ENCODE measurements around the gene IRF5.

Gene IRF5

GRCh38 chr7:128937647-128938543, at the start of gene IRF5:
TSS of gene IRF5 (plus strand) at chr7:128937927. CDS start at chr7:128942082, 4,155 bp downstream.
- DNase-seq = peak in 1 of 2 experiments; percentile 26

GRCh38 chr7:128888039-128888755, 49.5 kb upstream of the IRF5 start:
- DNase-seq = no peak

DNA sequence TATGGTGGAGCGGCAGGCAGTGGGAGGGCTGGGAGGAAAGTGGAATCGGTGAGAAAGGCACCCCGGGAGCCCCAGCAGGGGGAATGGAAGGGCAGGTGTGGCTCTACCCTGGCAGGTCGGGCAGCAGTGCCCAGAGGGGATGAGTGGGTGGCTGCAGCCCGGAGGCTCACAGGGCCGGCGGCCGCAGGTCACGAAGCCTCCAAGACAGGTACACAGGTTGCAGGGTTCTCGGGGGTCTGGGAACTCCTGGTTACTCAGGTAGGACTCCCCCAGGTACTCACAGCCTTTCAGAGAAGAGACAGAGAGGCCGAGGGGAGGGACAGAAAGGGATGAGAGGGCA, 49.0 kb upstream of the IRF5 start:
- DNase-seq = no peak

DNA sequence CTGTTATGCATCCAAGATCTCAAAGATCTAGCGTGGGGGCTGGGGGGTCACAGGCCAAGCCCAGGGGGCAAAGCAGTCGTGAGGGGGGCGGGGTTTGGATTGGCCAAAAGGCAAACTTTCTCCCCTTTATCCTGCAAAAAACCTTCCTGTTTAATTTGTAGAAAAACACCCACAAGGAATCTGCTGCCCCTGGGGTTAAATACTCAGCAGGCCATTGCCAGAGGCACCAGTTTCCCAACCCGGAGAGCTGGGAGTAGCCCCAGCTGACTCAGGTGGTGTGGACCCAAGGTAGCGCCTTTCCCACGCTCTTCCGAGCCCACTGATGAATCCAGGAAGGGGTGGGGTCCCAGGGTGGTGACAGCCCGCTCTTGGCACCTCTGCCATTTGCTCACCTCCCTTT, 48.6 kb upstream of the IRF5 start:
- DNase-seq = no peak

GRCh38 chr7:128890306-128891109, 47.2 kb upstream of the IRF5 start:
- DNase-seq = no peak

GRCh38 chr7:128891110-128891941, 46.4 kb upstream of the IRF5 start:
- DNase-seq = no peak

- no peak for DNase-seq
Observed at GRCh38 chr7:128891942-128892269, 45.8 kb upstream of the IRF5 start.

DNA sequence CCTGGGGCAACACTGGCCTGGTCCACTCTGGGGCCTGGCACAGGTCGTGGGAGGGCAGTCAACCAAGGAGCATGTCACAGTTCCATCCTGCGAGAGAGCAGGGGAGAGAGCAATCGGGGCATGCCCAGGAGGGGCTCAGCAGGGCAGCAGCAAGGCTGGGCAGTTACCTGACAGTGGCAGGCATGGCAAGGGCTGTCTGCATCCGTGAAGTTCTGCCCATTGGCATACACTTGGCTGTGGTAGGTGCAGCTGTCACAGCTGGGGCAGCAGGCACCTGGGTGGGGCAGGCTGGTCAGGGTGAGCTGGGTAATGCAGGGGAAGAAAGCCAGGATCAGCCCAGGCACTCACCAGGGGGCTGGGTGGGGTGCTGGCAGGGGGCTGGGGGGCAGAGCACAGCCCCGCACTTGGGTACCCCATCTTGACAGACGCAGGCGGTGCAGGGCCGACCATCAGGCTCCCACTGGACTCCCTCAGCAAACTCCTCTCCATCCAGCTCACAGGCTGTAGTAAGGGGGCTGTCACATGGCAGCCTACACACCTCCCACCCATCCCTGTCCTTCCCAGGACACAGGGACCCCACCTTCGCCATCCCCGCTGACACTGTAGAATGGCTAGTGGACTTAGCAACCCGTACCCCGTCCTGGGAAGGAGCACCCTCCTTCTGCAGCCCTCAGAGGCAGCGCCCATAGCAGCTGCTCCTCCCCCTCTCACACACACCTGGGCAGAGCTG, 45.0 kb upstream of the IRF5 start:
- DNase-seq = no peak

GRCh38 chr7:128893251-128894100, 44.3 kb upstream of the IRF5 start:
- DNase-seq = no peak

DNA sequence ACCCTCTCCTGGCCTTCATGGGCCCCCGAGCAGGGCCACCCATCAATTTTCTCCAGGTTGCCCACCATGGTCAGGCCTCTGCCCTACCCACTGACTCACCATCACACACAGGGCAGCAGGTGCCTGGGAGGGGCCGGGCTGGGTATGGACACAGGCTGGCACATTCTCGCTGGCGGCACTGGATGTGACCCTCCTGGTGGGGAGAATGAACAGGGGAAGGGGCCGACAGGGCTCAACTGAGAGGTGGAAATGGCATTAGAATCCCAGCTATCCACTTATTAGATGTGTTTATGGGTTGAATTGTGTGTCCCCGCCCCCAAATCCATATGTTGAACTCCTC, 43.7 kb upstream of the IRF5 start:
- no peak for DNase-seq

DNA sequence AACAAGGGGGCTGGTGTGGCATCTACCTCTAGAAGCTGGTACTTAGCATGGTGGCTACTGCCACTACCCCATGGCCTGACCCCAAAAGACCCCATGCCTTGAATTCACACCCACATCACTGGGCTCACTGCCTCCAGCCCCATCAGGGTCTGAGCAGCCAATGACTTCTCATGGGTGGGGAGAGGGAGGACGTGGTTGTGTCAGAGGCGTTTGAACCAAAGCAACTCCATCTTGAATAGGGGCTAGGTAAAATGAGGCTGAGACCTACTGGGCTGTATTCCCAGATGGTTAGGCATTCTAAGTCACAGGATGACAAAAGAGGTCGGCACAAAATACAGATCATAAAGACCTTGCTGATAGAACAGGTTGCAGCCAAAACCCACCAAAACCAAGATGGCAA, 42.4 kb upstream of the IRF5 start:
- no peak for DNase-seq

- no peak for DNase-seq
Observed at GRCh38 chr7:128899392-128899791, 38.3 kb upstream of the IRF5 start.

DNA sequence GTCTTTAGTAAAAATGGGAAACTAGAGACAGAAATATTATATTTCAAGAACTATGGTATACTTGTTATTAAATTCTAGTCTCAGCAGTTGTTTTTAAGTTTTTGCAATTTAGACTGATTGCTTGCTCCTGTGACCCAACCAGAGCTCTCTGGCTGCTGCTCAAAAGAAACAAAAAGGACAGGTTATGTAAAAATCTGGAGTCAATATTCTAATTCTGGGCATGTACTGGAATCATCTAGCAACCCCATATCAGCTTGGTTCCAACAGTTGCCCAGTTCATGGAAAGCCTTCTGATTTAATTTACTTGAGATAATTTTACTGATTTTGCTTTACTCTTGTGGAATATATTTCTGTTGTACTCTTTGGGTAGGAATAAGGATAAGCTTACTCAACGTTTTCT, 37.5 kb upstream of the IRF5 start:
- no peak for DNase-seq

- no peak for DNase-seq
Observed at GRCh38 chr7:128902761-128903585, 34.8 kb upstream of the IRF5 start.

DNA sequence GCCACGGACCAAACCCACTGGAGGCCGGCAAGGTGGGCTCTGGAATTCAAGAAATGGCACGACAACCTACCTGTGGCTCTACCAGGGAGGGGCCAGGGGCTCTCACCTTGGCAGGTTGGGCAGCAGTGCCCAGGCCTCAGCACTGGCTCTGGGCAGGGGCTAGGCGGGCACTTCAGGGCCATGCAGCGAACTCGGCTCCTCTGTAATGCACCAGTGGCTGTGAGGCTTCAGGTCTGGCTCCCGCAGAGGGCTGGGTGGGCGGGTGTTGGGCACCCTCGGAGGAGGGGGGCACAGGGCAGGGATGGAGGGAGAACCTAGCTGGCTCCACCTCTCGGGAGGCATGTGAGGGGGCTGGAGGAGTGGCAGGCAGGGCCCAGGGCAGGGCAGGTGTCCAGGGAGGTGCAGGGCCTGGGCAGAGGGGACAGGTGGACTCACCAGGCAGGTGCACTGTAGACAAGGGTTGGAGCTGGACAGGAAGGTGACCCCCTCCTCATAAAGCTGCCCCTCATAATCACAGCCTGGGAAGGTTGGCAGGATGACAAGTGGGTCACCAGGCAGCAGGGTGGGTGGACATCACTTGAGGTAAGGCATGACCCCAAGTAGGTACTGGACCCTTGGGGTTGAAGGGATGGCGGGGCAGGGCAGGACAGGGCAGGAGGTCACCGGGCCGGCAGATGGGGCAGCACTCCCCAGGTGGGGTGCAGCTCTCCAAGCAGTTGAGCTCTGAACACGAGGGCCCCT, 33.9 kb upstream of the IRF5 start:
- no peak for DNase-seq

DNA sequence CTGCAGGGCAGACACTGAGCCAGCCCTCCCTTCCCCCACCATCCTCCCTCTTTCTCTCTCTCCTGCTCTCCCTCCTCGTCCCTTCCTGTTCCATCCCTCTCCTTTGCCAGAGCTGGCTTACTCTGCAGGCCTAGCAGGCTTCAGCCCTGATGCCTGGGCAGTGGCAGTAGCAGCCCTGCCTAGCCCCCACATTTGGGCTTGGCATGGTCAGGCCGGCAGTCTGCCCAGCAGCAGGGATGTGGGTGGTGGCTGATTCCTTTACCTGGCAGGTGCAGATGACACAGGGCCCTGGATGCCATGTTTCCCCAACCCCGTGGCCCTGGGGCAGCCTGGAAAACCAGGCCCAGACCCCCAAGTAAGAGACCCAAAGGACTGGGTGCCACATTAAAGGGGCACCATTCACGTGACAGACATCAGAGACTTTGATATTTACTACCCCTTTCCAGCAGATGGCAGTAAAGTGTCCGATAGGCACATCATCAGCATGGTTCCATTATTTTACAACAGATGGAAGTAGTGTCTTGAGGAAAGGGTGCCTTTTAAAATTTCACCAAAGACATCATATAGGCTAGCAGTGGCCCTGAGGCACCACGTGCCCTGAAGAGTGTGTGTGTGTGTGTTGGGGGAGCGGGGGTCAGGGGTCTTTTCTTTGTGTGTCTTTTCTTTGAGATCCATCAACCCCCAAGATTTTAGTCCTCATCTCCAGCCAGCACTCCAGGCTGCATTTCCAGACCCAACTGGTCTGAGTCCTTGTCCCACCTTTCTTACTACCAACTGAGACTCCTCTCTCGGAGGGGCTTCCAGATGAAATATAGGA, 33.1 kb upstream of the IRF5 start:
- DNase-seq = peak; percentile 52 to 73

DNA sequence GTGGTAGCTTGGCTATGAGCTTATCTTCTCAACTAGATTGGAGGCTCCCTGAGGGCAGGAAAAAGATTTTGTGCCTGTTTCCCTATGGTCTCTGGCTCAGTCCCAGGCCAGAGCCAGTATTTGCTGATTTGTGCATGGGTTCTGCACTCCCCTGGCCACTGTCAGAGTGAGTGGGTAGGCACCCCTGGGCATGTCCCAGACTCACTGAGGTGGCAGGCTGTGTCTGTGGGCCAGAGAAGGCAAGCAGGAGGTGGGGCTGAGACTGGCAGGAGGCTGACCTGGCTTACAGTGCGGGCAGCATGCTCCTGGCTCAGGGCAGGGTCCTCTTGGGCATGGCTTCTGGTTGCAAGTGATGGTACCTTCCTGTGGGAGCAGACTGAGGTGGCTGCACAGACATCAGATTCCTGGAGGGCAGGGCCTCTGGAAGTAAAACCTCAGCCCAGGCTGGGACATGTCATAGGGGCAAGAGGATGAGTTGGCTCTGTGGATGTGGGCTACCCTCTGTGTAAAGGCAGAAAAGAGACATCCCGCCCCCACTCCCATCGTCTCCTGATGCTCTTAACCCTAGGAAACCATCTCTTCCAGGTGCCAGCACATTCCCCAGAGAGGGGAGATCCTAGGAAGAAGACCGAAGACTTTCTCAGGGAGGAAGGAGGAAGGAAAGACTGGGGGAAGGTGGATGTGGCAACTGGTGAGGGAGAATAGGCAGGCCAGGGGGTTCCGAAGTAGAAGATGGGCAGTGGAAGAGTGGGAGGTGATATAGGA, 31.5 kb upstream of the IRF5 start:
- no peak for DNase-seq
